ENCODE measurements around the gene CNTNAP2.

The CNTNAP2 gene

DNA sequence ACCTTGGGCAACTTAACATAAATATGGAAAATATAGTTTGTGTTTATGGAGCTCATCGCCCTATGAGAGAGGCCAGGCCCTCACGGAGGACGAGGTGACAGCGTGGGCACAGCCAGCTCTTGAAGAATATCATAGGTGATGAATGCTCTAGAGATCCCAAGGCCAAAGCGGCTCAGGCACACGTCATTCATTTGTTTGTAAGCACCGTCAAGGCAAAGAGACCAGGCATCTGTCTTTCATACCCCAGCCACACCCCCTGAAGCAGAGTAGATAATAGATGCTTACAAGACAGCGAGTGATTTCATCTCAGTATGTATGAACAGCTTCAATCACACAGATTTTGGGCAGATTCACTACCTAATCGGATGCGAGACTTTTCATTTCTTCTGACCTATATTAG, 2231.9 kb downstream of the CNTNAP2 start:
- no peak for DNase-seq (ENCODE audit: low read depth)

DNA sequence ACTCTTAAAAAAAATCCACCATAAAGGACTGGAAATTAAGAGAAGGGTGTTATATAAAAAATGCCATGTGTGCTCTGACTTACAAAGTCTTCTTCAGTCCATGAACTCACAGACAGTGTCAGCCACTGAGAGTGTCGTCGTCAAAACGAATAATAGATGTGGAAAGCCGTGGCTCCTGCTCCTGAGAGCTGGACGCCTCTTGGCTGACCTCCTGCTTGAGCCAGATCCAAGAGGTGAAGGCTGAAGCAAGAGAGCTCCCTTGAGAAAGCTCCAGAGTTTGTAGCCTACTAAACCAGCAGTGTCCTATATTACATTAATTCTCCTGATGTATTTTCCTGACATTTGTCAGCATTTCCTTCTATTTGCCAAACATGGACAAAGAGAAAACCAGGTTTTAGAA, 2239.7 kb downstream of the CNTNAP2 start:
- no peak for DNase-seq (ENCODE audit: low read depth)

DNA sequence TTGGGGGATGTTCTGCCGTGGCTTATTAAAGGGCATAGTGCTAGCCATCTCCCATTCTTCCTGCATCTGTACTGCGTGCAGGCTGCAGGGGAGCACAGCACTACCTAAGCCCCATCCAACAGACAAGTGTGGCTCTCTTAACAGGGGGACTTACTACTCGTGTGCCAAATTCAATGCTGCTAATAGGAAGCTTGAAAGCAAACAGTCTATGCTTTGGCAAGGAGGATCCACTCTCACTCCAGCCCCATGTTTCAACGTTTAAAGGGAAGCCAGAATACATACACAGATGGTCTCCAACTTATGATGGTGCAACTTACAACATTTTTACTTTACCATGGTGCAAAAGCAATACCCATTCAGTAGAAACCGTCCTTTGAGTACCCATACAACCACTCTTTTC, 2245.9 kb downstream of the CNTNAP2 start:
- no peak for DNase-seq (ENCODE audit: low read depth)

DNA sequence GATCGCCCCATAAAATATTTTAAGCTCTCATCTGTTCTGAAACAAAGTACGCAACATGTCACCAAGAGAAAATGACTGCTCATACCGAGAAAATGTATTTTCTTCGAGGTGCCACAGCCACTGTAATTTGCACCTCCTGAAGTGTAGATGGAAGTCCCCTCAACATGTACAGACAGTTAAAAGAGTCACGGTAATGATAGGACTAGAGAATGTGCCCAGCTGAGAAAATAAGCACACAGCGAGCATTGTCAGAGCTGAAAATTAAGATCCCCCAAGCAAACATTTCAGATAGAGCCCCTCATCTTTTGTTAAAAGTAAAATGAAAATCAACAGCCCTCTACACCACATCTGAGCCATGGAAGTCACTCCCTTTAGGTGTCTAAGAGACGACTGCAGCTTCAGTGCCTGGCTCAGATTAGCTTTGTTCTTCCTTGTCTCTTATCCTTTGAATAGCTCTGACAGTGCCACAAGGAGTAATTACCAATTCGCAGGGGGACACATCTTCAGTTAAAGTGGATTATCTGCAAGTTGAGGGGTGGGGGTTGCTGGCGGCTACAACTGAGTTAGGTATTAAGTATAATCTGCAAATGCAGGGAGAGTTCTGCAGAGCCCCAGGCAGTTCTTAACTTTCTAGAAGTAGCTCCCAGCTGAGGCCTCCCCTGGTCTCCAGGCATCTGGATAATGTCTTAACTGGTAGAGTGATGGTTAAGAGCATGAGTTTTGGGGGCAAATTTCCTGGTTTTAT, 2251.3 kb downstream of the CNTNAP2 start:
- DNase-seq (ENCODE audit: low read depth), result no peak

DNA sequence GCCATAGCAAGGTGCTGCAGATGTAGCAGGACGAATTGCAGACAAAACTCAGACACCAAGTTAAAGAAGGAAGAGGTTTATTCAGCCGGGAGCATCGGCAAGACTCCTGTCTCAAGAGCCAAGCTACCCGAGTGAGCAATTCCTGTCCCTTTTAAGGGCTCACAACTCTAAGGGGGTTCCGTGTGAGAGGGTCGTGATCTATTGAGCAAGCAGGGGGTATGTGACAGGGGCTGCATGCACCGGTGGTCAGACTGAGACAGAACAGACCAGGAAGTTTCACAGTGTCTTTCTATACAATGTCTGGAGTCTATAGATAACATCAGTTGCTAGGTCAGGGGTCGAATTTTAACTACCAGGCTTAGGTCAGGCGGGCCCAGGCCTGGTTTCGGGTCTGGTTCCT, 2252.0 kb downstream of the CNTNAP2 start:
- DNase-seq (ENCODE audit: low read depth), result no peak

DNA sequence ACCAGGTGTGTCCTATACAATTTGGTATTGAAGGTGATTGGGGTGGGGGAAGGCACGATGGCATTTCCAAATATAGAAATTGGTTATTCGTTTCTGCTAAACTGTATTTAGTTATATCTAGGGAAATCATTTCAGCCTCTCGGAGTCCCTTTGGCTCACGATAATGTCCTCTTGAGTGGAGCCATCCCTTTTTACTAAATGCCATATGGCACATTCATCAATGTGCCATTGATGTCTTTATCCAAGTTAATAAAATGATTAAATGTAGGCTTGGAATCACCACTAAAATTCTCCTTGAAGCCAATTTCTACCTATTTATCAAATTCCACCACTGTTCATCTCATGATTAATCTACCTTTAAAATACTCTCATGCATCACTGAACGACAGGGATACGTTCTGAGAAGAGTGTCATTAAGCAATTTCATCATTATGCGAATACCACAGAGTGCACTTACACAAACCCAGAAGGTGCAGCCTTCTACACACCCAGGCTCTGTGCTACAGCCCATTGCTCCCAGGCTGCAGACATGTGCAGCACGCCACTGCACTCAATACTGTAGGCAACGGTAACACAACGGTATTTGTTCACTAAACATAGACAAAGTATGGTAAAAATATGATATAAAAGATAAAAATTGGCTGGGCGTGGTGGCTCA, 2254.8 kb downstream of the CNTNAP2 start:
- no peak for DNase-seq (ENCODE audit: low read depth)

DNA sequence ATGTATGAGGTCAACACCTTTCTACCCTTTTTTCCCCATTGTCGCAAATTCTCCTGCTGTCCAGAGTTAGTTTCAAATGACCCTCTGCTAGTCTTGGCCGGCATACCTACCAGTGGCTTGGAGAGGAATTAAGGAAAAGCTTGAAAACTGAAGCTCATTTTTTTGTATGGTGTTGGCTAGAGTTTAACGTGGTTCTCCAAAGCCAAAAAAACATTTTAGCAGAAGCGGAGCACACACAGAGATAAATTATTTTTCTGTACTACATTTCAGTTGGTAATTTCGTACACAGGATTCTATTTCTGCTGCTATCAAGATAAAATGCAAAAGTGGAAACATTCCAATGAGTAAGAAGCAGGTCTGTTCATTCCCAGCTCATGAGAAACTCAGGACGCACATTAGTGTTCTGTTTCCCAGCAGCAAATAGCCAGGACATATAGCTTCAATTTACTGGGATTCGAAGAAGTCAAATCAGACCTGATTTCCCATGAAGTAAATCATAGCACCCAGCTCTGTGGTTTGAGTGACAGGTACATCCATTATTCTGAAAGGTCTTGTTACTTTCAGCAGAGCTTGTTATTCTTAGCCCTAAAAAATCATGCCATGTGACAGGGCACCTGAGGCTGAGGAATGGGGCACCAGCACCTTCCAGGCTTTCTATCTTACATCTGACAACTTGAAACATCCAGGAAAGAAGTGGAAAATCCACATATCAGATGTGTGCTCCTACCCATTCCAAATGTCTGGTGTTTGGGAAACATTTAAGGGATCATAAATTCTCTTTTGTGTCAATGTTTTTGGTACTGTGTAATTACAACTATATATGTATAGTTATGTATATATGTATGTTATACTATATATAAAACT, 2258.0 kb downstream of the CNTNAP2 start:
- no peak for DNase-seq (ENCODE audit: low read depth)

DNA sequence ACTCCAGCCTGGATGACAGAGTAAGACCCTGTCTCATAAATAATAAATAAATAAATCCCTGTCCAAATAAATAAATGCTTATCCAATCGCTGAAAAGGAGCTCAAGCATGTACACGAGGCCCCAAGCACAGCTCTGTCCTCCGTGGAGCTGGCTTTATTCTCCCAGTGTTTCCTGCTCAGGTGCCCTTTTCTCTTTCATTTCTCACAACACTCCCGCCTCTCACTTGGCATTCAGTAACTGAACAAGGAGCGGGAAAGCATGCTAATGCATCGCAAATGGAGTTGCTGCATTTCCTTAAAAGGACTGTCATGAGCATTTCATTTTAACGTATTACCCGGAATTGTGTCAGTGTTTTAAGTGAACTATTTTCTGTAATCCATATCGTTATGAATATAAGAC, 2263.1 kb downstream of the CNTNAP2 start:
- DNase-seq (ENCODE audit: low read depth), result no peak

DNA sequence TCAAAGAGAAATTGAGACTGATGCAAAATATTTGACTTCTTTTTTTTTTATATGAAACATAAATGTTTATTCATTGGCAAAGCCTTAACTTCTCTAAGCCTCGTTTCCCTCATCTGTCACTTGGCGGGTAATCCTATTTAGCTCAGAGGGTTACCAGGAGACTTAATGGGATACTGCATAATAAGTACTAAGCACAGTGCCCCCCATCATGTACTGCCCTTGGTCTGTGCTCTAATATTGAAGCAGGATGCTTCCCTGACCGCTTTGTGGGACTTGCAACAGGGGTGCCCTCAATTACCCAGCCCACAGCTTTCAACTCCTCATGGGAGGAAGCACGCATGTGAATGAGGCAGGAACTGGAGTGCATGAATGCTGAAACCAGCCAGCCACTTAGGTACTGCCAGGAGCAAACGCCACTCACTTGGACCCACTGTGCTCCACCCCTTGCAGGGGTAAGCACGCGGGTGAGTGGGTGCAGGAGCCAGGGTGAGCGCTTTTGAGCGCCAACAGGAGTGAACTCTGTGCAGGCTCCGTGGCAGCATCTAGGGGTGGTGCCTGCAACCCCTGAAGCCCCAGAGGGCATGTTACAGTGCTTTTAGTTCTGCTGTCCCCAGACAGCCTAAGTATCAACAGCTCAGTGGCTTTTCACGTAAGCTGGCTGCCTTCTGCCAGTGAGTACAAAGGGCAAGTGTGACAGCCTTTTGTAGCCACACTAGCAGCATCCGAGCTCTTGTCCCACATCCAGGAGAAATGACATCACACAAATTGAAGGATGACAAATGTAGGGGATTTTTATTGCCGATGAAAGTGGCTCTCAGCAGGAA, 2264.2 kb downstream of the CNTNAP2 start:
- DNase-seq (ENCODE audit: low read depth), result no peak

DNA sequence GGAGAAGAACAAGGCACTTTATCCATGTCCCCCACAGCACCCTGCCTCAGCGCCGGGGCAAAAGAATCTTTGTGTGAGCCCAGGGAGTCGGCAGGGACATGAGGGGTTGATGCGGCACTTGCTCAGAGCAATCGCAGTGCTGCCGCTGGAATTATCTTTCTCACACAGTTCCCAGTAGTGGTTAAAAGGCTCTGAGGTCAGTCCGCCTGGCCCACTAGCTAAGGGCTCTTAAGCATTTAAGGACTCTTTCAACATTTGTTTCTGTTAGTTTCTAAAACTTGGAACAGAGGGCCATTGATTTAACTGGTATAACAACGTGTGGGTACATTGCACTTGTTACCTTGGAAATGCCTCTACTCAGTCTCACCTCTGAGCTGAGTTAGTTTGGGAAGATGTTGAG, 2266.0 kb downstream of the CNTNAP2 start:
- DNase-seq (ENCODE audit: low read depth), result no peak

DNA sequence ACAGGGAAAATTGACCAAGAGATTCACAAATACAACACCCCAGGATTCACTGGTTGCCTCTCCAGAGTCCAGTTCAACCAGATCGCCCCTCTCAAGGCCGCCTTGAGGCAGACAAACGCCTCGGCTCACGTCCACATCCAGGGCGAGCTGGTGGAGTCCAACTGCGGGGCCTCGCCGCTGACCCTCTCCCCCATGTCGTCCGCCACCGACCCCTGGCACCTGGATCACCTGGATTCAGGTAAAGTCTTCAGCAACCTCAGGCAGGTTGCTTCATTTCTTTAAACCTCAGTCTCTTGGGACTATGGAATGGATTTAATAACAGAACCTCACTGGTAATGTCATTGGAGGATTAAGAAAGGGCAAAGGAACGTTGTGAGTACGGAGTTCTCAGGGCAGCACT, 2267.1 kb downstream of the CNTNAP2 start:
- no peak for DNase-seq (ENCODE audit: low read depth)

DNA sequence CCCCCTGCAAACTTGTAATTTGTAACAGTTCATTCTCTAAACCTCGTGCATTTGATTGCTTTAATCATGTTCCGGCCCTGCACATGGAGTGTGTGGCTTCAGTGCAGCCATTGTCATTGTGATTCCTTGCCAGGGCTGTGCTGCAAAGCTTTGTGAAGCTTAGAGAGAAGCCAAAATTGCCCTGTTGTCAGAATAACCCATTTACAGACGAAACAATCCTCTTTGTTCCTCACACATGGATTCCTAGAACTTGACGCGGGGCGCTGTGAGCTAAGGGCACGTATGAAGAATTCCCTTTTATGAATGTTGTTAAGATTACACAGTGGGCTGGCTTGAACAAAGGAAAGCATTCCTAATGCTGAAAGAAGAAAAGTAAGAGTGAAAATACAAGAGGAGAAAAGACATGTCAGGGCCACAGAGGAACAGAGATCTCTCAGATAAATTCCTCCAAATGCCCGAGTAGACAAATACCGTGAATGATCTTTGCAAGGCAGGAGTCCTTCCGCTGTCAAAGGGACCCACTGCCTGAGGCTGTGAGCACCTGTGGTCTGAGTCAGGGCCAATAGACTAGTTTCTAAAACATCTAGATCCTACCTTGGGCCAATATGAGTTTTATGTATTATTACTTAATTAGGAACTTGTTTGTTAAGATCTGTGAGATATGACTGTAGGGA, 2268.5 kb downstream of the CNTNAP2 start:
- no peak for DNase-seq (ENCODE audit: low read depth)

DNA sequence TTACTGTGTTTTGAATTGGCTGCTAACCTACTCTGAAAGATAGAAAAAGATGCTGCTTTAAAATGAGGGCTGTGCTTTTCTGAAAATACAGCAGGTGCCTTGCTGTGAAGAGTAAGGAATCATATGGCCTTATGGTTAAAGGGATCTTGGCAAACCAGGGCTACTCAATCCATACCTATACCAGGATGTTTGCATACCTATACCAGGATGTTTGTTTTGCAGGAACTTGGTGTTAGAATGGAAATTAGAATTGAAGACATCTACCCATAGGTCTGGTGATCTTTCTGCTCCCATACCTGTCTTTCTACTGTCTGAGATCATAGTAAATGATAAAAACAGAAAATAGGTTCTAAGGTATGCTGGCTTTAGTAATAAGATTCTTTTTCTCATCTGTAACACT, 2273.8 kb downstream of the CNTNAP2 start:
- DNase-seq (ENCODE audit: low read depth), result no peak

DNA sequence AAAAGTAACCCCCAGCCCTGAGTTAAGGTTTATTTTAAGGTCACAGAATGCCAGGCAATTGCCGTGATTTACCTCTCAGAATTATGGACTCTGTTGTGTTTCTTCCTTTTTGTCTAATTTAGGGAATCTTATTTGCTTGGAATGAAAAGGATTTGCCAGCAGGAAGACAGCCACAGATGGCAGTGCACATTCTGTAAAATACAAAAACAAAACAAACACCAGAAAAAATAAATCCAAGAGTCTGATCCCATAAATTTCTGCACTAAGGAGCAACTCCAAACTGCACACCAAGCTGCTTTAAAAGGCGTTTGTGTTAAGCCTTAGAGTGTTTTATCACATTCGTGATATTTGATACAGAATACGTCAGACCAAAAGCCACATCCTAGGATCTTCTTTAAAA, 2275.0 kb downstream of the CNTNAP2 start:
- no peak for DNase-seq (ENCODE audit: low read depth)

DNA sequence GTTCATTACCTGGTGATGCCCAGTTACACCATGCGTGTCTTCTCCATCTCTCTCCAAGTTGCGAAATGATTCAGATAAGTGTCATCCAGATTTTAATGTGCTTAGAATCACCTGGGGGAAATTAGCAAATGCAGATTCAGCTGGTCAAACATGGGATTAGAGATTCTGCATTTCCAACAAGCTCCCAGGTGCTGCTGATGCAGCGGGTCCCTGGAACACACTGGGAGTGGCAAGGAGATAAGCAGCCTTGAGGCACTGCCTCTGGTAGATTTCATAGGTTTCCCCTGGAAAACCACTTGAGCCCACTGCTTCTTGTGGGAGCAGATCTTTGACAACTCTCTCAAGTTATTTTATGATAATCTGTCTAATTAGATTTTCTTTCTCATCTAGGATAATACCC, 2278.0 kb downstream of the CNTNAP2 start:
- no peak for DNase-seq (ENCODE audit: low read depth)

DNA sequence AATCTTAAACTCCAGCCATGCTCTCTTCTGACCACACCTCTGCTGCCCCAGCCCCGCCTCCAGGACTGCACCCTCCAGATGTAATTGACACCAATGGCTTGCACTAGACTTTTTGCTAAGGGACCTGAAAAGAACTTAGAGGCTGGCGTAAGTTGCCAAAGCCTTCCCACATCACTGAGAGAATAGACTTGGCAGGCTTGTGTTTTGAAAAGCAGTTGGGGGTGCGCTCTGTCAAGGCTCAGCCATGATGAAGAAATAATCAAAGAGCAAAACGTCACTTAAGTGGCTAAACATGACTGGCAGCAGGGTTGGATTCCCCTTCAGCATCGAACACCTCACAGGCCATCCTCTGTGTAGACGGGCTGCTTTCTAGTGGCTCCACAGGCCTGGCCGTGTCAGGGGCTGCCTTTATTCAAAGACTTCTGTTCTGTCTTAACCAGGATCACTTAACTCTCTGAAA, 2278.8 kb downstream of the CNTNAP2 start:
- no peak for DNase-seq (ENCODE audit: low read depth)

DNA sequence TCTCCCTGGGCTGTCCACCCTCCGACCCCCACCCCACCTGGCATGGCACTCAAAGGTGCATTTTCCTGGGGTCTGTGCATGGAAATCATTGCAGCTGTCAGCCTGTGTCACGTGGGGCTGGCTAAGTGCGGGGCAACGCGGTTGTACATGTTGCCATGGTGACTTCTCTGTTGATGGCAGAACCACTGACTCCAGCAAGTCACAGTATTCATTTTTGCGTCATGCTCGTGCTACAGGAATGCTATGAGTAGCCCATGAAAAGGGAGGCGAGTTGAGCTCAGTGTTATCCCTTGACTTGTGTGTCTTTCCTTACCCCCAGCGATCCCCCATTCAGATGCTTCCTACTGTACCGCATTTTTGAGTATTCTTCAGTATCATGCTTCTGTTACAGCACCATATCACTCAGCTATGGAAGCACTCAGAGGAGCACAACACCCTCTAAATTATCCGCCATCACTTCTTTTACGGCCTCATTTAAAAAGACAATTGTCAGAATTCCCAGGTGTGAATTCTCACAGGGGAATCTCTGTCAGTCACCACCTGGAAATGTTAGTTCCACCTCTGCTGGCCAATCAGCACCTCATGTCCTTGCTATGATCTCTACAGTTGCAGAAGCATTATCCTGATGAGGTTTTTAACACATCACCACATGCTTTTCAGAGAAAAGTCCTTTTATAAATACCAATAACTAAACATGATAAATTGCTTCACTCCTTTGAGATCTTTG, 2279.6 kb downstream of the CNTNAP2 start:
- DNase-seq (ENCODE audit: low read depth), result no peak

DNA sequence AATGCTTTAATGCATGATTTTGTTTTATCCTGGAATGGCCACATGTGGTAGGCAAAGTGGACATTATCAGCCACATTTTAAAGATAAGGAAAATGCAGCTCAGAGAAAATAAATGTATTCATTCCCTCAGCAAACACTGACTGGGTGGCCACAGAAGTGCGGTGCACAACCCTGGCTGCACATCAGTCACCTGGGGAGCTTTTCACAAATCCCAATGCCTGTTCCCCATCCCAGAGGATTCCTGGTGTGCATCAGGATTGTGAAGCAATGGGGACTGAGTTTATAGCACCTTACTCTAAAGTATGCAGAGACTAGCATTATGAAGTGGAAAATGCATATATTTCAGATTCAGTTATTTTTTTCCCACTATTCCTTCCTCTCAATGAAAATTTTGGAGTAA, 2280.5 kb downstream of the CNTNAP2 start:
- DNase-seq (ENCODE audit: low read depth), result no peak

DNA sequence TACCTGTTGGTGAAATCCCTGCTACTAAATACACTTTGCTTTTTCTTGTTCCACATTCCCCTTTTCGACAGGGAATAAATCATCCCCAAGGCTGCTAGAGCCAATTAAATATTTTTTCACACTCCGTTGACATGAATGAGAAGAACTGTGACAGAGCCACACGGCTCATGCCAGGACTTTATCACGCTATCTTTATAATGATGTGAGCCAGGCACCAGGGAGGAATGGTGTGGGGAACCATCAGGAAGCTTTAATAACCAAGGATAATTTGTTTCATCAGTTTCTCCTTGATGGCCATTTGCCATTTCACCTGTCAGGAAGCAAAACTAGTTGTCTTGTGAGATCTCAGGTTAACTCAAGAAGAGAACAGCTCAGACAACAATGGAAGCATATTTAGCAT, 2280.9 kb downstream of the CNTNAP2 start:
- no peak for DNase-seq (ENCODE audit: low read depth)

DNA sequence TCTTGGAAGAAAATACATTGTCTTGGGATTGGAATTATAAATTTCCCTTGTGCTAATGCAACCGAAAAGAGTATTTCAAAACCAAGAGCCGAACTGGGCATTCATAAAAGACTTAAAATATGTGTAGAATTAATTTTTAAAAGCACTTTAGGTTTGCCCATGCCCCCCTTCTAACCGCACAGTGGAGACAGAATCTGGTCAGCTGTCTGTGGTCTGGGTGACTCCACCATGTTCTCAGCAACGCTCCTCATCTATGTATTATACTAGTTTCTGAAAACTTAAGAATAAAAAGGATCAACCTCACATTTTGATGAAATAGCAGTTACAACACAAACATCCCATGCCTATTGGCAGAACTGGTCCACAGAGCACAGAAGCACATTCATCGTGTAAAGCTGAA, 2281.4 kb downstream of the CNTNAP2 start:
- DNase-seq (ENCODE audit: low read depth), result no peak

DNA sequence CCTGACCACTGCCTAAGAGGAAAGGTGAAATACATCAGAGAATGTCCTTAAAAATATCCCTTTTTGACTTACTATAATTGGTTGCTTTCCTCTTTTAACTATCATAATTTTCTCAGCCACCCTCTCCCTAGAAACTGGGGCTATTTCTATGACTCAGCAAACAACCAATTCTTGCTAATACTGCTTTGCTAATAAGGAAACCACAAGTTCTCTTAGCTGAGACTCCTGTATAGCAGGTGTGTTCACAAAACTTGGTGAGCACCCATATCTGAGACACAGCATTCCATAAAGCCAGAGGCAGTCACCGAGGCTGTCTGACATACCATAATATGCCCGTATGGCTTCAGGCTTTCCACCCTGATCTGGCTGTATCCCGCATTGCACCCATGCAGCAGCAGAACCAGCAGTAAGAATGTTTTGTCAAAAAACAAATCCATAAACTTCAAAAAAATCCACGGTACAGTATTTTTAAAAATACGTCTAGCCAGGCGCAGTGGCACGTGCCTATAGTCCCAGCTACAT, 2282.3 kb downstream of the CNTNAP2 start:
- DNase-seq (ENCODE audit: low read depth), result no peak
